GM12878 (cell line): Measurements from ENCODE around the gene LMF1. TPM values are rescaled to one million over a fixed set of nuclear protein-coding genes. Genes with fewer than 3 reads are reported as not detected.

Experiments used
- ATAC-seq: fragments of 200-7000 bp; cut with Tn5 transposase; 3 replicates; pipeline ENCODE4 v1.9.1; 2020; ENCODE audit warnings: mild to moderate bottlenecking, moderate library complexity
- BruUV-seq: library from RNA; stranded (reverse); fragments of 400-500 nt; replicated peaks from 2 replicates; lab custom pipeline; 2021; lab: Mats Ljungman, UMichigan
- CTCF ChIA-PET: fragments of 300-600 bp; sonication (Branson Sonifier 250); formaldehyde crosslinking; extraction: SDS; loops from one replicate; lab custom pipeline; 2021; ENCODE audit warnings: inconsistent platforms; lab: Yijun Ruan, JAX
- POLR2A ChIA-PET: fragments of 350-600 bp; formaldehyde crosslinking; extraction: SDS; loops from one replicate; lab custom pipeline; 2021; ENCODE audit warnings: inconsistent platforms; lab: Charles Lee
- RAD21 ChIA-PET: fragments of 300-600 bp; sonication (Branson Sonifier 250); formaldehyde crosslinking; loops from one replicate; lab custom pipeline; 2023; ENCODE audit warnings: antibody characterized with exemption; ENCODE audit not compliant: unreplicated experiment; lab: Charles Lee
- SMC1A ChIA-PET: fragments of 300-600 bp; sonication (Branson Sonifier 250); formaldehyde crosslinking; loops from one replicate; lab custom pipeline; 2023; ENCODE audit not compliant: unreplicated experiment, uncharacterized antibody; lab: Charles Lee
- DNase-seq: peaks from one replicate; pipeline ENCODE4 v3.0.0-alpha.2; 2011; ENCODE audit warnings: low read depth, low spot score
- FAIRE-seq: peaks from 3 replicates; lab custom pipeline; 2011; peaks lifted over from hg19 to GRCh38; lab: Jason Lieb, UNC
- H2AFZ ChIP-seq: 2 replicates; pipeline ENCODE4 v1.6.0; 2011; ENCODE audit warnings: low read depth, low read length, control low read depth; ENCODE audit not compliant: control insufficient read depth
- H3K27ac ChIP-seq: 2 replicates; pipeline ENCODE4 v1.5.1; 2011; ENCODE audit warnings: control low read depth; ENCODE audit not compliant: control insufficient read depth, insufficient read depth
- H3K27me3 ChIP-seq, 2 experiments: replicated peaks in 1 of 2; 2 replicates each; pipeline versions ENCODE4 v1.6.0 to v1.6.1; 2011; ENCODE audit warnings: low read length in 1 of 2; ENCODE audit not compliant: control insufficient read depth in 2 of 2, insufficient read depth in 2 of 2
- H3K36me3 ChIP-seq, 2 experiments: 2 replicates each; pipeline ENCODE4 v1.5.1; 2011; ENCODE audit warnings: low read length in 1 of 2; ENCODE audit not compliant: control insufficient read depth in 2 of 2, insufficient read depth in 2 of 2
- H3K4me1 ChIP-seq: 2 replicates; pipeline ENCODE4 v1.6.1; 2011; ENCODE audit warnings: mild to moderate bottlenecking, low read length, moderate library complexity, mixed read lengths; ENCODE audit not compliant: control insufficient read depth, insufficient read depth
- H3K4me2 ChIP-seq: 2 replicates; pipeline ENCODE4 v1.6.0; 2011; ENCODE audit warnings: control low read depth; ENCODE audit not compliant: control insufficient read depth, insufficient read depth
- H3K4me3 ChIP-seq: fragments of 200-600 bp; sonication (generic); 2 replicates; pipeline ENCODE4 v1.5.1; 2016
- H3K79me2 ChIP-seq: 2 replicates; pipeline ENCODE4 v1.6.0; 2011; ENCODE audit warnings: low read length; ENCODE audit not compliant: control insufficient read depth, insufficient read depth
- H3K9ac ChIP-seq: 2 replicates; pipeline ENCODE4 v1.8.0; 2011; ENCODE audit warnings: low read length, control low read depth, mixed read lengths; ENCODE audit not compliant: control insufficient read depth, insufficient read depth
- H3K9me3 ChIP-seq: replicated peaks from 3 replicates; pipeline ENCODE4 v1.5.1; 2011; ENCODE audit warnings: mild to moderate bottlenecking, low read length; ENCODE audit not compliant: control insufficient read depth, insufficient read depth
- H4K20me1 ChIP-seq: 2 replicates; pipeline ENCODE4 v1.6.0; 2011; ENCODE audit not compliant: control insufficient read depth, insufficient read depth
- HCFC1 ChIP-seq: fragments of 150-350 bp; IDR thresholded peaks from 2 replicates; pipeline ENCODE4 v1.6.1; 2014; ENCODE audit warnings: low read length
- LARP7 ChIP-seq: fragments of 450-650 bp; IDR thresholded peaks from 2 replicates; pipeline ENCODE4 v1.6.1; 2017; ENCODE audit warnings: mild to moderate bottlenecking
- MYC ChIP-seq: IDR thresholded peaks from 2 replicates; pipeline ENCODE4 v1.6.1; 2011; ENCODE audit warnings: mild to moderate bottlenecking, low read length, moderate library complexity, inconsistent platforms; ENCODE audit not compliant: insufficient read depth, insufficient replicate concordance, insufficient read length, severe bottlenecking
- PAX5 ChIP-seq: IDR thresholded peaks from 2 replicates; pipeline ENCODE4 v1.6.1; 2011; ENCODE audit warnings: low read depth, low read length, borderline replicate concordance
- PML ChIP-seq: IDR thresholded peaks from 2 replicates; pipeline ENCODE4 v1.6.1; 2012; ENCODE audit warnings: low read length, inconsistent platforms
- POLR2A ChIP-seq: IDR thresholded peaks from 2 replicates; pipeline ENCODE4 v1.6.1; 2011; ENCODE audit warnings: low read depth, mild to moderate bottlenecking, low read length
- RFX5 ChIP-seq: IDR thresholded peaks from 2 replicates; pipeline ENCODE4 v1.6.1; 2011; ENCODE audit warnings: low read depth, low read length, improper control_type of control experiment
- SMAD1 ChIP-seq: fragments of 450-650 bp; IDR thresholded peaks from 2 replicates; pipeline ENCODE4 v1.6.1; 2018; ENCODE audit warnings: mild to moderate bottlenecking, low read depth; ENCODE audit not compliant: partially characterized antibody
- SUPT20H ChIP-seq: IDR thresholded peaks from 2 replicates; pipeline ENCODE4 v1.6.1; 2011; ENCODE audit warnings: low read depth, mild to moderate bottlenecking, low read length, moderate library complexity, borderline replicate concordance; ENCODE audit not compliant: control insufficient read depth
- YY1 ChIP-seq: IDR thresholded peaks from 2 replicates; pipeline ENCODE4 v1.6.1; 2011; ENCODE audit warnings: low read depth, mild to moderate bottlenecking, low read length
- WGBS: methylation state at CpG from one replicate; pipeline ENCODE4 v1.1.6; 2016; ENCODE audit warnings: low lambda C conversion rate; ENCODE audit not compliant: insufficient replicate concordance, insufficient coverage; ENCODE audit errors: missing lambda C conversion rate; 5-methylcytosine and 5-hydroxymethylcytosine counted together
- in situ Hi-C: fragments of 300-500 bp; cut with MboI; formaldehyde crosslinking; loops from 9 replicates; pipeline ENCODE4 v1.14.3; 2018; ENCODE audit warnings: mixed read lengths
- intact Hi-C: fragments of 100-400 bp; cut with micrococcal nuclease; formaldehyde crosslinking; loops from one replicate; pipeline ENCODE4 v1.14.2; 2022; ENCODE audit not compliant: unreplicated experiment
- polyA plus RNA-seq, 11 experiments: library from polyadenylated mRNA; depleted of rRNA in 4 of 11; unstranded in 6 of 11; stranded (reverse) in 5 of 11; fragments of >200 nt; fragmentation: Nextera tagmentation in 4 of 11; fragmentation: Illumina TruSeq in 1 of 11; extraction: Ambion mirVana in 4 of 11; extraction: Trizol in 1 of 11; gene quantifications; 1 replicate in 1 of 11; 2 replicates in 10 of 11; pipeline versions ENCODE4 v1.2.1 to v1.2.3, GENCODE V29; 2011 to 2016; ENCODE audit warnings: inconsistent platforms in 2 of 11, missing spikeins in 2 of 11, low read depth in 1 of 11
- total RNA-seq, 4 experiments: library from RNA; depleted of rRNA in 3 of 4; stranded (reverse); fragments of >200 nt in 3 of 4; fragmentation: Illumina TruSeq in 1 of 4; extraction: Trizol in 1 of 4; gene quantifications; 2 replicates each; pipeline versions ENCODE4 v1.2.1 to v1.2.3, GENCODE V29; 2013 to 2021
- TF ChIP-seq, protein P1 (sequence below): fragments of 450-650 bp; IDR thresholded peaks from 2 replicates; pipeline ENCODE4 v1.6.1; 2017; ENCODE audit warnings: mild to moderate bottlenecking
- TF ChIP-seq, protein P2 (sequence below): fragments of 450-650 bp; IDR thresholded peaks from 2 replicates; pipeline ENCODE4 v1.6.1; 2018; ENCODE audit warnings: mild to moderate bottlenecking, low read depth, moderate library complexity; ENCODE audit not compliant: partially characterized antibody

LMF1 gene
- total and polyA plus RNA-seq, 10 of the 15 experiments (the other 5 are each of a cell fraction or from before 2014, with no cell fraction given): 0.18 to 3.2 (median 1.4) TPM; not detected in 1

DNA sequence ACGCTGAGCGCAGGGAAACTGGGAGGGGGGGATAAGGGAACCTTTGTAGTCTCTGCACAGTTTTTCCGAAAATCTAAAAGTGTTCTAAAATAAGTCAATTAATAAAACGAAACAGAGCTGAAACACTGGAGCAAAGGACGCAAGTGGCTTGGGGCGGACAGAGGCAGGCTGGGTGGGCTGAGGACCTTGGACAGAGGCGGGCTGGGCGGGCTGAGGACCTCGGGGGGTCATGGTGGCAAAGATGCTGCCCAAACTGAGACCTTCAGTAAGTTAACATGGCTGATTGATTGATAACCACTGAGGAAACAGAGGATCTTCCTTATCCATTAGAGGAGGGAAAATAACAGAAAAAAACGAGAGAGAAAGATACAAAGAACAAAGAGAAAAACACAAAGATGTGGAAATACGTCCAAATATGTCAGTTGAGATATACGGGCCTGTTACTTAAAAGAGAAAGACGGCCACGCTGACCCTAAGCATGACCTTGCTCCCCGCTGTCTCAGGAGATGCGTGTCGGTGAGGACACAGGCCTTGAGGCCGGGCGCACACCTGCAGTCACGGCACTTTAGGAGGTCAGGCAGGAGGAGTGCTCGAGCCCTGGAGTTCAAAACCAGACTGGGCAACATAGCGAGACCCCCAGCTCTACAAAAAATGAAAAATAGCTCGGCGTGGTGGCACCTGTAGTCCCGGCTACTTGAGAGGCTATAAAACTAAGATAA lies 94.1 kb downstream of the LMF1 start:
- ChIA-PET CTCF (no interaction called here), RAD21 (no interaction called here), SMC1A (no interaction called here), POLR2A (no interaction called here)
- no peak overlapping the region for H3K9ac ChIP-seq
- H3K36me3 ChIP-seq: no peaks in the 10 kb centered on the region
- peaks cover 4% of the 10 kb centered on the region; the same call in 1 of the 2 replicates for H3K4me1 ChIP-seq
- FAIRE-seq (no peak), DNase-seq (no peak), ATAC-seq (no peak)
- no peaks in the 10 kb centered on the region for H3K79me2 ChIP-seq
- no peak overlapping the region for H3K4me2 ChIP-seq
- no peaks in the 10 kb centered on the region; the same call in 2 of the 3 replicates for H3K9me3 ChIP-seq
- intact Hi-C loops (no loop called here), in situ Hi-C loops (no loop called here)
- no peak overlapping the region for H3K4me3 ChIP-seq
- 61% methylated on average over 25 of the region's 25 CpGs for WGBS
- no TSS peak for BruUV-seq
- TF ChIP-seq LARP7 (no peak), POLR2A (no peak), SMAD1 (no peak), HCFC1 (no peak)
- TF ChIP-seq, protein P1, sequence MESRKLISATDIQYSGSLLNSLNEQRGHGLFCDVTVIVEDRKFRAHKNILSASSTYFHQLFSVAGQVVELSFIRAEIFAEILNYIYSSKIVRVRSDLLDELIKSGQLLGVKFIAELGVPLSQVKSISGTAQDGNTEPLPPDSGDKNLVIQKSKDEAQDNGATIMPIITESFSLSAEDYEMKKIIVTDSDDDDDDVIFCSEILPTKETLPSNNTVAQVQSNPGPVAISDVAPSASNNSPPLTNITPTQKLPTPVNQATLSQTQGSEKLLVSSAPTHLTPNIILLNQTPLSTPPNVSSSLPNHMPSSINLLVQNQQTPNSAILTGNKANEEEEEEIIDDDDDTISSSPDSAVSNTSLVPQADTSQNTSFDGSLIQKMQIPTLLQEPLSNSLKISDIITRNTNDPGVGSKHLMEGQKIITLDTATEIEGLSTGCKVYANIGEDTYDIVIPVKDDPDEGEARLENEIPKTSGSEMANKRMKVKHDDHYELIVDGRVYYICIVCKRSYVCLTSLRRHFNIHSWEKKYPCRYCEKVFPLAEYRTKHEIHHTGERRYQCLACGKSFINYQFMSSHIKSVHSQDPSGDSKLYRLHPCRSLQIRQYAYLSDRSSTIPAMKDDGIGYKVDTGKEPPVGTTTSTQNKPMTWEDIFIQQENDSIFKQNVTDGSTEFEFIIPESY: no peak
- no peaks in the 10 kb centered on the region for H3K27me3 ChIP-seq
- H4K20me1 ChIP-seq: no peaks in the 10 kb centered on the region
- H3K27ac ChIP-seq: no peak overlapping the region
- no peak overlapping the region for H2AFZ ChIP-seq

DNA sequence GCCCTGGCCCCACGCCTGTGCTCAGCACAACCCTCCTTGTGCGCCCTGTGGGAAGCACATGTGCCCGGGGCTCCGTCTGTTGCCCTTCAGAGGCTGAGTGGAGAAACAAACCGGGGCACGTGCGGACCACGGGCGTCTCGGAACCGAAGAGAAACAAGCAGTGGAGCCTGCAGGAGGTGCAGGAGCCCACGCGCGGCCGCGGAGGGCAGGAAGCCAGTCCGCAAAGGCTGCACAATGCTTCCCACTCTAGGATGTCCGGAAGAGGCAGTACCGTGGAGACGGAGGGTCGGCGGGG lies 94.8 kb downstream of the LMF1 start:
- no peak overlapping the region for H3K27ac ChIP-seq
- no peak overlapping the region for H3K9ac ChIP-seq
- in situ Hi-C loops: no loop called here
- H3K4me2 ChIP-seq: no peak overlapping the region
- intact Hi-C loops: no loop called here
- no peaks in the 10 kb centered on the region for H3K27me3 ChIP-seq
- SMC1A ChIA-PET: no interaction called here
- no peaks in the 10 kb centered on the region; the same call in 2 of the 3 replicates for H3K9me3 ChIP-seq
- no peak overlapping the region for H3K4me3 ChIP-seq
- H3K36me3 ChIP-seq: no peaks in the 10 kb centered on the region
- H4K20me1 ChIP-seq: no peaks in the 10 kb centered on the region
- RAD21 ChIA-PET: no interaction called here
- DNase-seq (no peak), FAIRE-seq (no peak), ATAC-seq (no peak)
- POLR2A ChIA-PET: no interaction called here
- H3K4me1 ChIP-seq: peaks cover 4% of the 10 kb centered on the region; the same call in 1 of the 2 replicates
- H3K79me2 ChIP-seq: no peaks in the 10 kb centered on the region
- BruUV-seq: no TSS peak
- CTCF ChIA-PET: no interaction called here
- WGBS: 88% methylated on average over 18 of the region's 22 CpGs
- no peak overlapping the region for H2AFZ ChIP-seq
- TF ChIP-seq YY1: no peak
- no peak for TF ChIP-seq SUPT20H
- no peak for TF ChIP-seq PML
- TF ChIP-seq RFX5: no peak
- TF ChIP-seq MYC: no peak
- TF ChIP-seq SMAD1: no peak
- TF ChIP-seq, protein P2, sequence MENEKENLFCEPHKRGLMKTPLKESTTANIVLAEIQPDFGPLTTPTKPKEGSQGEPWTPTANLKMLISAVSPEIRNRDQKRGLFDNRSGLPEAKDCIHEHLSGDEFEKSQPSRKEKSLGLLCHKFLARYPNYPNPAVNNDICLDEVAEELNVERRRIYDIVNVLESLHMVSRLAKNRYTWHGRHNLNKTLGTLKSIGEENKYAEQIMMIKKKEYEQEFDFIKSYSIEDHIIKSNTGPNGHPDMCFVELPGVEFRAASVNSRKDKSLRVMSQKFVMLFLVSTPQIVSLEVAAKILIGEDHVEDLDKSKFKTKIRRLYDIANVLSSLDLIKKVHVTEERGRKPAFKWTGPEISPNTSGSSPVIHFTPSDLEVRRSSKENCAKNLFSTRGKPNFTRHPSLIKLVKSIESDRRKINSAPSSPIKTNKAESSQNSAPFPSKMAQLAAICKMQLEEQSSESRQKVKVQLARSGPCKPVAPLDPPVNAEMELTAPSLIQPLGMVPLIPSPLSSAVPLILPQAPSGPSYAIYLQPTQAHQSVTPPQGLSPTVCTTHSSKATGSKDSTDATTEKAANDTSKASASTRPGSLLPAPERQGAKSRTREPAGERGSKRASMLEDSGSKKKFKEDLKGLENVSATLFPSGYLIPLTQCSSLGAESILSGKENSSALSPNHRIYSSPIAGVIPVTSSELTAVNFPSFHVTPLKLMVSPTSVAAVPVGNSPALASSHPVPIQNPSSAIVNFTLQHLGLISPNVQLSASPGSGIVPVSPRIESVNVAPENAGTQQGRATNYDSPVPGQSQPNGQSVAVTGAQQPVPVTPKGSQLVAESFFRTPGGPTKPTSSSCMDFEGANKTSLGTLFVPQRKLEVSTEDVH: no peak
- no peak for TF ChIP-seq PAX5
